Measurements from ENCODE around the gene KBTBD8.

Gene KBTBD8

DNA sequence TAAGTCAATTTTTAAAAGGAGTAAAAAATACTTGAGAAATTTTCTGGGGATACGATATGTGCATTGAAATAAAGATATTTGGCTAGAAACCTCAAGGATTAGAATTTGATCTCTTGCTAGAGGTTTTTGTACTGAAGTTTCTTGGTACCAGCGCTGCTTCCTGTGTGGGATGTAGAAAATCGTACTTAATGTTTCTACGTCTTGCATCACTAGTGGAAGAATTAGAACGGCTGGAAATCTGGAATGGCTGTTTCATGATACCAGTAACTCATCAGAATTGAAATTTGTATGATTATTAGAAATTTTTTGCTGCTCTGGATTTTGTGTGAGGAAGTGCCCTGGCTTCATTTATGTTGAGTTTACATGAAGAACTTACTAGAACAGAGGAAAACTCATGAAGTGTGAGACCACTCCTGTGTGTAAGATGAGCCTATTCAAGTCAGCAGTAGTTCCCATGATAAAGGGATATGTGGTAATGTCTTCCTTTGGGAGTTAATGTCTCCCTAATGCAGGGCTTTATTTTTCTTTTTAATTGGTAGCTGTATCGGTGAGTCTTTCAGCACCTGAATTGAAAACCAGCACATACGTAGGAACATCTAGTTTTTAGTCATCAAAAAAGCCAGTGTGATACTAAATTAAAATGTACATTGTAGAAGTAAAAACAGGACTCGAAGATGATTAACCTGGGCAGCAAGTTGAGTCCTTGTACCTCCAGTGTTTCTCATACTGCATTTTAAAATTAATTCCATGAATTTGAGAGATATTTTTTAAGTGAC, 3.2 kb downstream of the KBTBD8 start:
- Mint-ChIP-seq H3K4me3 (no peak overlapping the region), H3K4me1 (peaks cover 19% of the 10 kb centered on the region), H3K36me3 (ENCODE audit: low read depth) (peaks cover 6% of the 10 kb centered on the region), H3K27ac (no peak overlapping the region), H3K9me3 (no peaks in the 10 kb centered on the region), H3K27me3 (ENCODE audit: low read depth, poor library complexity) (peaks cover 13% of the 10 kb centered on the region)
- no peak for DNase-seq
- TF ChIP-seq, protein P1, sequence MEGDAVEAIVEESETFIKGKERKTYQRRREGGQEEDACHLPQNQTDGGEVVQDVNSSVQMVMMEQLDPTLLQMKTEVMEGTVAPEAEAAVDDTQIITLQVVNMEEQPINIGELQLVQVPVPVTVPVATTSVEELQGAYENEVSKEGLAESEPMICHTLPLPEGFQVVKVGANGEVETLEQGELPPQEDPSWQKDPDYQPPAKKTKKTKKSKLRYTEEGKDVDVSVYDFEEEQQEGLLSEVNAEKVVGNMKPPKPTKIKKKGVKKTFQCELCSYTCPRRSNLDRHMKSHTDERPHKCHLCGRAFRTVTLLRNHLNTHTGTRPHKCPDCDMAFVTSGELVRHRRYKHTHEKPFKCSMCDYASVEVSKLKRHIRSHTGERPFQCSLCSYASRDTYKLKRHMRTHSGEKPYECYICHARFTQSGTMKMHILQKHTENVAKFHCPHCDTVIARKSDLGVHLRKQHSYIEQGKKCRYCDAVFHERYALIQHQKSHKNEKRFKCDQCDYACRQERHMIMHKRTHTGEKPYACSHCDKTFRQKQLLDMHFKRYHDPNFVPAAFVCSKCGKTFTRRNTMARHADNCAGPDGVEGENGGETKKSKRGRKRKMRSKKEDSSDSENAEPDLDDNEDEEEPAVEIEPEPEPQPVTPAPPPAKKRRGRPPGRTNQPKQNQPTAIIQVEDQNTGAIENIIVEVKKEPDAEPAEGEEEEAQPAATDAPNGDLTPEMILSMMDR (IDR thresholded peaks at IDR 0.05) = no peak

DNA sequence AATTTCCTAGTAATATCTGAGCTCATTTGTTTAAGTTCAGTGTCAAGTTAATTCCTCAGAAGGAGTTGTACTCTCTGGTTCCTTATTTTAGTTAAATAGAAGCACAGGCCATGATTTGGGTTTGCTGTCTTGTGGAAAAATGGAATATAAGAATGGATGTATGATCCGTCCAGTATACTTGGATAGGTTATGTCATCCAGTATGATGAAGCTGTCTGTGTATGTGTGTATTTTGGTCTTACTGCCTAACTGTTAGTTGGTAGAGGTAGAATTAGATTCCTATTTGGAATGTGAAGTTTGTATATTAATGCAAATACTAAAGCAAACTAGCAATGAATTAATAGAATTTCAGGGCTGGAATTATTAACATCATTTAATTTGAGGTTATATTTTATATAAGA, 7.9 kb downstream of the KBTBD8 start:
- Mint-ChIP-seq H3K27ac (no peak overlapping the region), H3K4me1 (peaks cover 5% of the 10 kb centered on the region), H3K9me3 (no peaks in the 10 kb centered on the region), H3K27me3 (ENCODE audit: low read depth, poor library complexity) (no peaks in the 10 kb centered on the region), H3K4me3 (no peak overlapping the region), H3K36me3 (ENCODE audit: low read depth) (peaks cover 6% of the 10 kb centered on the region)
- no peak for DNase-seq
- TF ChIP-seq, protein P1 (IDR thresholded peaks at IDR 0.05) = no peak

DNA sequence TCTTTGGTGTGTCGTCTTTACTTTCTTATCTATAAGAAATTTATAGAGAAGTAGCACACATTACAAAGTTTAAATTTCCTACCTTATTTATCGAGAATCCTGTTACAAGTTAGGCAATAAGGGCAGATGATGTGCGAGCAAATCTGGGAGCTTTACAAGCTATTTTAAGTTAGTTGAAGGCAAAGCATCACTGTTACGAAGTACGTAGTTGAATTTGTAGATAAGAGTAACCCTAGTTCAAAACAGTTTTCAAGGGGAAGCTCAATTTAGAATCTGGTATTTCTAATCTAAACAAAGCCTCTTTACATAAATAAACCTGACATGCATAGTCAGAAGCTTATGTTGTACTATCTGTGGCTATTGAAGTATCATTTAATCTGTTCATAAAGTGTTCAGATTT, 8.4 kb downstream of the KBTBD8 start:
- Mint-ChIP-seq H3K4me3 (no peak overlapping the region), H3K9me3 (no peaks in the 10 kb centered on the region), H3K27me3 (ENCODE audit: low read depth, poor library complexity) (no peaks in the 10 kb centered on the region), H3K27ac (no peak overlapping the region), H3K36me3 (ENCODE audit: low read depth) (peaks cover 6% of the 10 kb centered on the region), H3K4me1 (peaks cover under 1% of the 10 kb centered on the region)
- no peak for DNase-seq
- TF ChIP-seq, protein P1 (IDR thresholded peaks at IDR 0.05) = no peak

DNA sequence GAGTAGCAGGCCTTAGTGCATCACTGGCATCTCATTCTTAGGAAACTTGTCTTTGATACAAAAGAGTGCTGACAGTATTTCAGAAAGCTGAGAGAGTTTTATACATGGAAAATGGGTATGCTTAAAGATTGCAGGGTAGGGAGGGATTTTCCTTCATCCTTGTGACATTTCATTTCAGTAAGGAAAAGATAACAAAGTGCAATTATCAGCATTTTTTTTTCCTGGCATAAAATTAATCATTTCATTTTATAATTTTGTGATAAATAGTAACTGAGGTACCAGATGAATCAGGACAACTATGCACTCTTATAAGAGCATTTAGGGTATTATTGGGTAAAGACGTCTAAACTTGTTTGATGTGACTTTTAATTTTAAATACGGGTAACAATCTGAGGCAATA, 10.3 kb downstream of the KBTBD8 start:
- no peak overlapping the region for H3K4me3 Mint-ChIP-seq
- H3K4me1 Mint-ChIP-seq = peaks cover 8% of the 10 kb centered on the region
- H3K27me3 Mint-ChIP-seq (ENCODE audit: low read depth, poor library complexity) = no peaks in the 10 kb centered on the region
- TF ChIP-seq, protein P1 (IDR thresholded peaks at IDR 0.05) = no peak
- DNase-seq = no peak
- H3K27ac Mint-ChIP-seq = no peak overlapping the region
- H3K36me3 Mint-ChIP-seq (ENCODE audit: low read depth) = peaks cover 10% of the 10 kb centered on the region
- no peaks in the 10 kb centered on the region for H3K9me3 Mint-ChIP-seq

DNA sequence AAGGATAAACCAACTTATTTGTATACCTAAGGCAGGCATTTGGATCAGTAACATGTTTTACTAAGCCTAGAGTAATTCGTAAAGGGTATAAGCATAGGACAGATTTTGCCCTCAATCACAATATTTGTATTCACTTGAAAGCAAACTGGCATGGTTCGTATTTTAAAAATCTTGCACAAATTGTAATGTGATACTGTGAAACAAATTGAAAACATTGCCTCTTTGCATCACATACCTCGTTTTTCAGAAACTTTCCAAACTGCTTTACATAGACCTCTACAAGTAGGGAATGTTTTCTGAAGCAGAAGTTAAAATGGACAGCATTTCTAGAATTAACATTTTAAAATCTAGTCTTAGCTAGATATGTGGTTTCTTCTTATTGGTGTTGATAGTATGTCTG, 11.6 kb downstream of the KBTBD8 start:
- Mint-ChIP-seq H3K4me3 (no peak overlapping the region), H3K4me1 (peaks cover 8% of the 10 kb centered on the region), H3K27ac (no peak overlapping the region), H3K27me3 (ENCODE audit: low read depth, poor library complexity) (no peaks in the 10 kb centered on the region), H3K36me3 (ENCODE audit: low read depth) (peaks cover 4% of the 10 kb centered on the region), H3K9me3 (no peaks in the 10 kb centered on the region)
- TF ChIP-seq, protein P1 (IDR thresholded peaks at IDR 0.05) = no peak
- DNase-seq = no peak

Measured in nephron progenitor cell (in vitro differentiated cells).